NCI-H524 treated with DMSO at 0.1 percent for 48 hours (cell line): ENCODE data around the gene SNX10.

Experiments
- DNase-seq: peaks from one replicate; lab custom pipeline; 2025; lab: John Stamatoyannopoulos, UW

SNX10 gene

DNA sequence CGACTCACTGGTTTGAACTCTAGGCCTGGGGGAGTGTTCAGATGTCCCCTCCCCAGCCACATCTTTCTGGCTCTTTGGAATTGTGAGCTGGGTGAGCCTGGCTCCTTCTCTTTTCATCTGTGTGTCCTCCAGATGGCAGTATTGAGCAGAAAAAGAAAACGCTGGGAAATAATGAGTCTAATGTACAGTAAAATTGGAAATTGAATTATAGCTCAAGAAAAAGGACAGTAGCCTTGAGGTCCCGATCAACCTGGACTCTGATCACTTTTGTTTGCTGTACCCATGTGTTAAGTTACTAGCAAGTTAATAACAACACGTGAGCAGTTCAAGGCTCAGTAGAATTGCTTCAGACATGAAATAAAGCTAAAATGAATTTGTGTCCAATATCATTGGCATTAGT lies 77.9 kb downstream of the SNX10 start:
- DNase-seq: no peak

DNA sequence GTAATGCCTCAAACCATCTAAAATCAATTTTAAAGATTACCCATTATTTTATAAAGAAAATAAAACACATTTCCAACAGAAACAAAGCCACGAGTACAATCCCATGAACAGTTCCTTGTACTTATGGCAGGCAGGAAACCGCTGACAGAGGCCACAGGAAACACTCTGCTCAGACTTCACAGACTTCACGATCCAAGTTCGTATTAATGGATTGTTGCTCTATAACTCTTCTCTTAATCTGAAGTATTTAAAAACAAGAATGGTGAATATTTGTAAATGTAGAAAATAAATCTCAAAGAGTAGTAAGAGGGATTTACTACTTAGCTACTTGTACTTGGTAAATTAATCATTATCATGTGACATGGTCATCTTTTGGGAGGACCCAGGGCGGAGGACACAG lies 78.3 kb downstream of the SNX10 start:
- no peak for DNase-seq

DNA sequence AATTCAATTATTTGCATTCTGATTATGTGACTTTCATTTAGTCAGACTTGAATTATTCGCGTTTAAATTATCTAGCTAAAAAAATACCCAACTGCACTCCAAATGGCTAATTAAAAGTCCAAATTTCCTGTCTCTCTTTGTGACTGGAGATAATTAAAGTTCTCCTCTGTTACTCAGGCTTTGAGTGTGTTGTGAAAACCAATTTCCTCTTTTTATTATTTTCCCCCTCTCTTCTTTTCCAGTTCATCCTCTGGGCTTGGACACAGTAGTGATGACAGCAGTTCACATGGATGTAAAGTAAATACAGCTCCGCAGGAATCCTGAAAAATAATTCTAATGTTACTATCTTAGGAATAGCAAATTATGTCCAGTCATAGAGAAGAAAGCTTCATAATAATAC lies 80.6 kb downstream of the SNX10 start:
- DNase-seq: no peak

DNA sequence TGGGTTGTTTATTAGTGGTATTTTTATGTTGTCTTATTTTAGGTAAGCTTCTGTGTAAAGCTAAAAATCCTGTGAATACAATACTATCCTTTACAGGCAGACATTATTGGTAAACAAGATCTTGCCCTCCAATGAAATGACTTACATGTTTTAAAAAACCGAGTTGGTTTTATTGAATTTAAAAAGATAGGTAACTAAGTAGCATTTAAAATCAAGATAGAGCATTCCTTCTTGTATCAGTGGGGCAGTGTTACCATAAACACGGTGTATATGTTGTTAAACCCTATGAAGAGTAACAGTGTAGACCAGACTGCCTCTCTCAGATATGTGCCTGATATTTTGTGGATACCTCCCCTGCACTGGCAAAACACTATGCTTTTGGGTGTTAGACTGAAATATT lies 81.0 kb downstream of the SNX10 start:
- DNase-seq: no peak

DNA sequence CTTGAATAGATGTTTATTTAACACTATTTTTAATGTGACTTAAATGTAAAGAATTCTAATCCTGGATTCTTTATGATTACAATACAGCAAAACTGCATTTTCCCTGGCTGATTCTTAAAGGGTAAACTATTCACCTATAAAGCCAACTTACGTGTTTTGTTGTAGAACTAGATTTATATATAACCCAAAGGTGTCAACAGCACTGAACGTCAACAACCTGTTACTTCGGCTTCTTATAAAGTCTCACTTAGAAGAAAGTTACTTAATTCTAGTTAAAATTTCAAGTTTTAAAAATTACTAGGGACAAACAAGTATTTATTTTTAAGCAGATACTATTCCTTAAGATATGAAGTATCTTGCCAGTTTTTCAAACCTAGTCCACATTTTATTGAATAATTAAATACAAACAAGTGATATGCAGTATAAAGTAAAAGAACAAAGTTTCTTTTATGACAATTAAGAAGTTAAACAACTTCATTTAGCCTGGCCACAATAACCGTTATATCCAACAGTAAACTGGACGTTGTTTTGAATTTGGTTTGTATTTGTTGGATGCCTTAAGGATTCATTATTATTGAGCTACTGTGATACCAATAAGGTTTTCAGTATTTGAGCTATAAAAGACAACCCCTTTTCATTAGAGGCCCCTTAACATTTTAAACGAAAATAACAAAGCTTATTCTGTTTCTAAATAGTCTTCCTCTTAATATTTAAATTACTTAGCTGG lies 83.1 kb downstream of the SNX10 start:
- DNase-seq: no peak

DNA sequence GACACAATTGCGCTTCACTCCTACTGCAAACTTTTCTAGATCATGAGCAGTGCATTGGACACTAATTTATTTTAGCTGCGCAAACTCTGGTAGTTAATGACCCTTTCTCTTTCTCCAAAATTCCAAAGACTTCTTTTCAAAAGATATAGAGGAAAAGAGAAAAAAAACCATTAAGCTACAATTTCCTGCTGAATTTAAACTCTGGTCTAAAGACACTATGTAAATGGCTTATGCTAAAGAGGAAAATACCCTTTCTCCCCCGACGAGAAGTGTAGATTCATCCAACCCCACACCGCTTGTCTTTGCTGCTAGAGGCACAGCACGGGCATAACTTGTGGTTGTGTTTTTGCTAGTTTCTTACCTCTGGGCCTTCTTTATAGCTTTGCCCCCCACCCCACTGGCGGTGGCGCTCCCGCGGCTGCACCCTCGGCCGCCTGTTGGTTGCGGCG lies 84.1 kb downstream of the SNX10 start:
- no peak for DNase-seq

DNA sequence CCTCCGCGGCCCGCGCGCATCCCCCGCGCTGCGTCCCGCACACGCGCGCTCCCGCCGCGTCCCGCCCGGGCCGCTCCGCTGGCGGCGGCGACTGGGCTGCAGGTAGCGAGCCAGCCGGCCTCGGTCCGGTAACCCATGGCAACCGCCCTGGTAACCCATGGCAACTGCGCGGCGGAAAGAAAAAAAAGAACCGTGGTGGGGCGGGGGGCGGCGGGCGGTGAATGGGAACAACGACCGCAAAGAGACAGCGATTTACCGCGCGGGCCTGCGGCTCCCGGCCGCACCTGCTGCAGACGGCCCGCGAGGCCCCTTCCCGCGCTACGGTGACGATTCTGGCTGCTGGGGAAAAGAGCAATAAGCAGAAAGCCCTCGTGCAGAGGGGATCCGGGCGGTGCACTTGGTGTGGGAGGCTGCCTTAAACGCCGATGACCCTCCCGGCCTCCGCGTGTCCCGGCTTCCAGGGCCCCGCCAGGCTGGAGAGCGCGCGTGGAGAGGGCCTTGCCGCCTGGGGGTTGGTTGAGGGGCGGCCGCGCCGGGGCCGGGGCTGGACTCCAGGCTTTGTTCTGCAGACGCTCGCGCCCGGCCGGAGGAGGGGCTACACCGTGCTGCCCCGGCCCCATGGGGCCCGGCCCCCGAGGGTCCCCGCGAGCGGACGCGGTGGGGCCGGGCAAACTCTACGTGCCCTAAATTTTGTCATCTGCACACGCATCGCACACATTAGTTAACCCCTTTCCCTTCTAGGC lies 84.7 kb downstream of the SNX10 start:
- peak; percentile 23 for DNase-seq

DNA sequence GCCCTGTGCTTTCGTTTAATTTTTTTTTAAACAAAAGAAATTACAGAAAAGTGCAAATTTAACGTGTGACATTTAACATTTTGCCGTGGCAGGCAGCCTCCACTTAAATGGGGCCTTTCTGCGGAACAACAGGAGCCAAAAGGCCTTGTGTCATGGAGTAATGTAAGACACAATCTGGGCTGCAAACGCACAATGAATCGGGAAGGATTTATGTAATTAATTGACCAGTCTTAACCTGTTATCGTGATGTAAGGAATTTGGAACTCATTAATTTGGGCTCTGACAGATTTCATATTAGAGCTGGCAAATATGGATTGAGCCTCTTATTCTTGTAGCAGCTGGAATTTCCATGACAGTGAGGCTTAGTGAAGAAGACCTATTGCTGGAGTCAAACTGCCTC lies 86.4 kb downstream of the SNX10 start:
- DNase-seq: no peak

DNA sequence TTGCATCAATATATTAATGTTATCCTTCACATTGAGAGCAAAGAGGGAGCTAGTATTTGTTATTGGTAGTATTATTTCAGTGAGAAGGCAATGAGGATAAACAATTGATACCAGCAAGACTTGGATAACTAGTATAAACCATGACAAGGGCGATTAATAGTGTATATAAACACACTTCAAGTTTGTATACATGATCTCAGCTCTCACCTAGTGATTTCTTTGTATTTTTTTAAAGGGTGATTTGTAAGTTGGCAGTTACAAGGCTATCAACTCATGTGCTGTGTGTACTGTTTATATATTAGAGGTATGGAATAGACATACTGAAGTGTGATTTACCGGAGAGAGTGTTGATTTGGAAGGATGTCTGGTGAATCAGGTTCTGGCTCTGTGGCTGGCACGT lies 88.0 kb downstream of the SNX10 start:
- DNase-seq: no peak

DNA sequence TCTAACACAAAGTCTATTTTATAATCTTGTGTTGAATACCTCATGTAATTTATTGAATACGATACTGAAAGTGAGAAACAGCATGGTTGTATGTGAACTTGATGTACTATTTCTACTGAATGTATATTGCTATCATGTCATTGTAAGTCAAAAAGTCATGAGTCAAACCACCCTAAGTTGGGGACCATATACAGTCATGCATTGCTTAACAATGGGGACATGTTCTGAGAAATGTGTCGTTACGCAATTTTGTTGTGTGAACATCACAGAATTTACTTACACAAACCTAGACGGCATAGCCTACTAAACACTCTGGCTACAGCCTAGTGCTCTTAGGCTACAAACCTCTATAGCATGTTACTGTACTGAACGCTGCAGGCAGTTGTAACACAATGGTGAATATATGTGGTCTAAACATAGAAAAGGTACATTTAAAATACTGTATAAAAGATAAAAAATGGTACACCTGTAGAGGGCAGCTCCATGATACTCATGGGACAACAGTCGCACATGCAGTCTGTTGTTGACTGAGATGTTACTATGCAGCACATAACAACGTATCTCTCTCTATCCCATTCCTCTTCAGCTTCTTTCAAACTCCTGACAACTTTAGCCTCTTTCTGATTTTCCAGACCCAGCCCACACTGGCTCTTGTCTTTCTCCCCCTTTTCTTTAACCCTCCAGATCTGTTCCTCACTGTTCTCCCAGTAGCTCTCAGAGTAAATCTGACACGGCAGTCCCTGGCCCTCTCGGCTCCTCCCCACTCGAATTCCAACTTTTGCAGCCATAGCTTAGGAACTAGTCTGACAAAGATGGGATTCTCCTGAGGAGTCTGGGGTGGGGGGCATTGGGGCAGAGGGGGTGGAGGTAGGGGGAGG lies 90.1 kb downstream of the SNX10 start:
- no peak for DNase-seq

DNA sequence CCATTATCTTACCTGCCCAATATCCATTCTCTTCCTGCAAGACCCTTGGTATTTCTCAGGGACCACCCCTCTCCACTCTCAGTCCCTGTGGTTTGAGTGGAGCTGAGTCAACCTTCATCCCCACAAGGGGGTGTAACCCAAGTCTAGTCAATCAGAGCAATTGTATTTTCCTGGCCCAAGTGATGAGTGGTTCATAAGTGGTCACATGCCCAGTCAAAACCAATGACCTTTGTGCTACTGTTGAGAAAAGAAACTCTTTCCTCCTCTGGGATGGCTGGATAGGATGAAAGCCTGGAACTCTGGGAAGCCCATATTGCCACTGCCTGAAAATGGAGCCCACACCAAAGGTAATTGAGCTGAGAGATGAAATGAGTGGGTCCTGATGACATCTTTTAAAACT lies 93.6 kb downstream of the SNX10 start:
- no peak for DNase-seq

DNA sequence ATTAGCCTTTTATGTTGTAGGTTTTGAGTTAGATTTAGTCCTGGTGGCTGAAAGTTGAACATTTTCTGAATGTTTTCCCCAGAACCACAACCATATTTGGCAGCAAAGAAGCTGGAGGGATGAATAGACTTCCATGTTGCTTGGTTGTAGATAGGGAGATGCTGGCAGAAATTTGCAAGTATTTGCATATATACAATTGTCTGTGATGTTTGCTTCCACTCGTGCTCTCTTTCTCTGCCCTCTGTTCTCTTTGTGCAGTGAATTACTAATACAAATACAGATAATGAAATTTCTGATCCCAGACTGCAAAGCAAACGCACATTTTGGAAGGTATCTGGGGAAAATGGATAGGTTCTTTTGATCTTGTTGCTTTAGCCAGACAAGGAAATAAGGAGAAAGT lies 96.1 kb downstream of the SNX10 start:
- no peak for DNase-seq

DNA sequence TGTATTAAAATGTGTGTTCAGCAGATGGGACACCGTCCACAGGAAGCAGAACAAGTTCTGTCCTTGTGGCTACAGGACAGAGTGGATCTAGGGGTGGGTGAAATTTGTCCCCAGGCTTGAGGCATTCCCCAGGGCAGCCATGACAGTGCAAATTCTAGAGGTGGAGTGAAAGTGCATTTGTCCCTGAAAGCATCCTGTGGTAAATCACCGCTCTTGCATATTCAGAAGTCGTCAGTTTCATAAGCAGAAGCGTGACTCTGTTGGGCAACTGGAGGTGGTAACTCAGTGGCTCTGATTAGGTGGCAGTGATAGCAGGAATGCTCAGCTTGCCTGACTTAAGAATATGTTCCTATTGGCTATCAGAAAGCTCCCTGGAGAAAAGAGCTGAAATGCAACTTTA lies 96.6 kb downstream of the SNX10 start:
- DNase-seq: no peak

DNA sequence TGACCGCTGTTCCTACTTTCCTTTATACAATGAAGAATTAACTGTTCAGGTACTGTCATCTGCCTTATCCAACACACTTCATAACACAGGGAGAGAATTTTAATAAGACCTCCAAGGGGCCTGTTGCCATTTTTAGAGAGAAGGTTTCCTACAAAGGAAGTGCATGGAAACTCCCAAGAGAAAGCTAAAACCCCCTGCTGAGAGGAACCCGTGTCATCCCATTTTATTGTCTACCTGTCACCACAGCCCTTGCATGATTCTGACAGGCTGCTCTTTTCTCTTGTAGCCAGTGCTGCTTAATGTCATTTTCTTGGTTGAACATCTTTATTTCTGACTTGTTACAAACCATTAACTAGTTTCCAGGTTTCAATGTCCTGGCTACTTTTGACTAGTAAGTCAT lies 98.4 kb downstream of the SNX10 start:
- DNase-seq: no peak

DNA sequence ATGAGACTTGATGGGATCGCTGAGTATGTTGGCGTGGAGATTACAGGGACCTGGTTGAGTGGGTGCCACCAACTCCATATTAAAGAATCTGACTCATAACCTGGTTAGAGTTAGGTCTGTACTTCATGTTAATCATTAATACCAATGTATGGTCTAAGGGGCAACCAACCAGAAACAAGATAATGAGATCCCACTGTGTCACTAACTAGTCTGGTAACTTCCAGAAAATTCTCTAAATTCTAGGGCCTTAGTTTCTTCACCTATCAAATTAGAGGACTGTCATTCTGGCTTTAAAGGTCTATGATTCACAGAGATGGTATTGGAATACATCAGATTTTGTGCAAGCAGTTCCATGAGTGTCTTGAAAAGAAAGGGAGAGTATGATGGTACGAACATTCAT lies 102.2 kb downstream of the SNX10 start:
- DNase-seq: no peak

DNA sequence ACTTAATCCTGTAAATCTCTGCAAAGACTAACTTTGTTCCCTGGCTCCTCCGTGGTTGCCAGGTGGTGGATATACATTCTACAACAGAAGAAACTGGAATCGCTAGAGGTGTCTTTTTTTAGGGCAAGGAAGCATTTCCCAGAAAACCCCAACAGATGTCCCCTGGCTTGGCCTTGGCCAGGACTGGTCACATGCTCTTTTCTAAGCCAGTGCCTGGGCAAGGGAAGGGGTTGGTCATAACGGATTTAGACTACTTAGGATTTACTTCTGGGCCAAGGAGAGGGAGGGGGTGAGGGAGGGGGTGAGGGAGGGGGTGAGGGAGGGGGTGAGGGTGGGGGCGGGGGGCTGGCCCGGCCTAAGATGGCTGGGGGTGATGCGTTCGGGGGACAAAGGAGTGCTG lies 105.7 kb downstream of the SNX10 start:
- peak; percentile 73 for DNase-seq

DNA sequence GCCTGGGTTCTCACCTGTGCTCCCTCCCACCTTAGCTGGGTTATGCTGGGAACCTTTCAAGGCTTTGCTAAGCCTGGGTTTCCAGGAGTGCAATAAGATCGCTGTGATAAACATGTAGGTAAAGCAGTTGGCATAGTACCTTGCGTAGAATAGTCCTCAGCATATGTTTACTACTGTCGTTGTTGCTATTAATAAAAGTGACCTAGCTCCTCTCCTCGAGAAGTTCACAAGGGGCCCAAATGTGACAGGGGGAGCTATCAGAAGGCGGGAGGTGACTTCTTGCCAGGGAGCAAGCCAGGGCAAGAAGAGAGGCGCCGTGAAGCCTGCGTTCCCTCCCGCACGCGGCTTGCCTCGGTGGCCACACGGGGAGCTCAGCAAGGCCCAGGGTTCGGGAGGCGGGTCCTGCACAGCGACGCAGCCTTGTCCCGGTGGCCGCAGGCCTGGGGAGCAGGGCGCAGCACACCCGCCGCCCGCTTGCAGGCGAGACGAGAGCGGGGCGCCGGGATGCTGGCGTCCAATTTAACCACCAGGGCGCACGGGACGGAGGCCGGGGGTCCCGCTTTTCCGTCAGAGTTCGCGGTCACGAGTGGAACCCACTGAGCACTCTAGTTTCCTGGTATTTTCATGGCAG lies 106.2 kb downstream of the SNX10 start:
- no peak for DNase-seq

DNA sequence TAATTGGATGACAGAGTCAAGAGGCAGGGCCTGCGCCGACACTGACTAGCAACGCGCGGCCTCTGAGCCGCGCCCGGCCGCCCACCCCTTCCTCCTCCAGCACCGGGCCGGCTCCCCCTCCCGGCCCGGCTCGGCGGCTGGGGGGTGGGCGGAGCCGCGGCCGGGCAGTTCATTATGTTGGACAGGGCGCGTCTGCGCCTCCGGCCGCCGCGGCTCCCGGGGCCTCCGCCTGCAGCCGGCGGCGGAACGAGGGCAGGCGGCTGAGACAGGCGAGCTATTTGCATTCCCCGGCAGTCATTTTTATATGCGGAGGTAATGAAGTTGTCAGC lies 106.7 kb downstream of the SNX10 start:
- DNase-seq: no peak

DNA sequence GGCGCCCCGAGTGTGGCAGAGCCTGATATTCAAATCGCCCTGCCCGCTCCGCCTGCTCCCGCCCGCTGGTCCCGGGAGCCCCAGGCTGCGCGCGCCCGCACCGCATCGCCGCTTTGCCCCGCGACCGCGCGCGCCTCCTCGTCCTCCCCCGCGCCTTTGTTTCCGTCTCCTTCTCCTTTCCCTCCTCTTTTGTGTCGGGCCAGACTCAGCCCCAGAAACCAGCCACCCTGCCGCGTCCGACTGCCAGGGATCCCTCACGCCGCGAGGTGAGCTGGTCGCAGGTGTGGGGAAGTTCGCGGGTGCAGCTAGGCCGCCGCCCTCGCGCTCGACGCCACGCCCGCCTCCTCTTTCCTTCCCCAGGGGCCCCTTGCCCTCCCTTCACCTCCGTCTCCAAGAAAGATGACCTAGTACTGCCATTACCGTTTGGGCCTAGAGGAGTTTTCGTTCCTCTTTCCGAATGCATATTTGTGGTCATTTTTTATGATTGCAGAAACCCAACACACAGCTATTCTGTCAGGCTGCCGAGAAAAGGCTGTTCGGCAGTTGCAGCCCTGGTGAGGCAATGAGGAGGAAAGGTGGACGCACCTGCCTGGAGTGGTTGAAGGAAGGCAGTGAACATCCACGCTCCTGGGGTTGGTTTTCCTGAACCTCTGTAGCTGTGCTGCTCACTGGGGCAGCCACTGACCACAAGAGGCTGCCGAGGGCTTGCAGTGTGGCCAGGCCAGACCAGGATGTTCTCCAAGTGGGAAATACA lies 107.3 kb downstream of the SNX10 start:
- DNase-seq: no peak

DNA sequence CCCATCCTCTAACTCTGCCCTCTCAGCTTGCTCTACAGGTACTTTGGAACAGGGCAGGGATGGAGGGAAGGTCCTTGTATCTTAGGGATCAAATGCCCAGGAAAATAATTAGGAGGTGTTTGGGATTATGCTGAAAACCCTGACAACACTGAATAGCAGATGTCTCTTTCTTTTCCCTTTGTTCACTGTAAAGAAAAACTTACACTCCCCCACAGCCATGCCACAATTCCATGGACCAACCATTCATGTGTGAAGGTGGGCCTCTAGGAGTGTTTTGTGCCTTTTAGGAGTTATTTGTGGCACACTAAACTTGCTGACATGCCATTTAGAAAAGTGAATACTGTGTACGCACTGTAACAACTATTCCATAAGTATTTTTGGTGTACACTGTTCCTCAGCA lies 108.1 kb downstream of the SNX10 start:
- DNase-seq: no peak

DNA sequence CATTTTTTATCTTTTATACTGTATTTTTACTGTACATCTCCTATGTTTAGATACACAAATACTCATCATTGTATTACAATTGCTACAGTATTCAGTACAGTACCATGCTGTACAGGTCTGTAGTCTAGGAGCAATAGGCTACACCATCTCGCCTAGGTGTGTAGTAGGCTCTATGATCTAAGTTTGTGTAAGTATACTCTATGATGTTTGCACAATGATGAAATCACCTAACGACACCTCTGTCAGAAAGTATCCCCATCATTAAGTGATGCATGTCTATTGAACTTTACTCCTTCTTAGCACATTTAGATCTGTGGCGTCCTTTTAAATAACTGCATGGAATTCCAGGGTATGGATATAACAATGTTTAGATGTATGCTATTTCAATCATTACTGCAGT lies 112.0 kb downstream of the SNX10 start:
- no peak for DNase-seq
